Measurements from ENCODE around the gene GLIPR1L1. TPM values are rescaled to one million over a fixed set of nuclear protein-coding genes. Genes with fewer than 3 reads are reported as not detected.

The GLIPR1L1 gene
- total and polyA plus RNA-seq, 2 of the 4 experiments (the other 2 are of a cell fraction) = not detected

GRCh38 chr12:75350413-75350812, 15.9 kb downstream of the GLIPR1L1 start:
- no peak for DNase-seq
- no peak overlapping the region for H3K18ac ChIP-seq (ENCODE audit: low read depth, low read length)
- H3K9me3 ChIP-seq (ENCODE audit: control insufficient read depth, insufficient read depth, low read length) = peaks cover 2% of the 10 kb centered on the region; the same call in 1 of the 2 replicates
- ChIA-PET CTCF (no interaction called here), POLR2A (ENCODE audit: unreplicated experiment) (no interaction called here)
- H3K4me1 ChIP-seq (ENCODE audit: control insufficient read depth, insufficient read depth, low read length) = no peaks in the 10 kb centered on the region
- H3K36me3 ChIP-seq (ENCODE audit: control insufficient read depth, insufficient read depth, low read length) = no peaks in the 10 kb centered on the region
- H2AFZ ChIP-seq (replicated peaks; ENCODE audit: low read length, poor library complexity) = no peak overlapping the region
- no peaks in the 10 kb centered on the region for H3K9me1 ChIP-seq (ENCODE audit: insufficient read depth, low read length)
- H2BK15ac ChIP-seq (ENCODE audit: low read depth, low read length) = no peak overlapping the region
- H4K20me1 ChIP-seq (ENCODE audit: insufficient read depth, low read length) = no peaks in the 10 kb centered on the region
- no peak overlapping the region for H2AK9ac ChIP-seq (replicated peaks; ENCODE audit: low read depth, low read length, poor library complexity)
- no peak overlapping the region for H4K5ac ChIP-seq (ENCODE audit: low read depth, low read length)
- TF ChIP-seq CEBPB (IDR thresholded peaks at IDR 0.05; ENCODE audit: low read depth, low read length) = no peak
- TF ChIP-seq RAD21 (IDR thresholded peaks at IDR 0.05; ENCODE audit: low read length) = no peak
- TF ChIP-seq MAFK (IDR thresholded peaks at IDR 0.05; ENCODE audit: low read depth, low read length) = no peak
- no peak for TF ChIP-seq CHD1 (IDR thresholded peaks at IDR 0.05; ENCODE audit: low read depth, low read length)
- no peak for TF ChIP-seq RFX5 (IDR thresholded peaks at IDR 0.05; ENCODE audit: low read depth, low read length)
- TF ChIP-seq NFE2L2 (IDR thresholded peaks at IDR 0.05; ENCODE audit: low read depth, low read length) = no peak
- TF ChIP-seq MXI1 (IDR thresholded peaks at IDR 0.05; ENCODE audit: borderline replicate concordance, low read depth, low read length) = no peak
- TF ChIP-seq POLR2A (IDR thresholded peaks at IDR 0.05; ENCODE audit: low read depth, low read length) = no peak
- TF ChIP-seq, protein P1, sequence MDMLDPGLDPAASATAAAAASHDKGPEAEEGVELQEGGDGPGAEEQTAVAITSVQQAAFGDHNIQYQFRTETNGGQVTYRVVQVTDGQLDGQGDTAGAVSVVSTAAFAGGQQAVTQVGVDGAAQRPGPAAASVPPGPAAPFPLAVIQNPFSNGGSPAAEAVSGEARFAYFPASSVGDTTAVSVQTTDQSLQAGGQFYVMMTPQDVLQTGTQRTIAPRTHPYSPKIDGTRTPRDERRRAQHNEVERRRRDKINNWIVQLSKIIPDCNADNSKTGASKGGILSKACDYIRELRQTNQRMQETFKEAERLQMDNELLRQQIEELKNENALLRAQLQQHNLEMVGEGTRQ (IDR thresholded peaks at IDR 0.05; ENCODE audit: low read depth, low read length) = no peak
- TF ChIP-seq SMC3 (IDR thresholded peaks at IDR 0.05; ENCODE audit: low read depth, low read length) = no peak
- no peak overlapping the region for H2AK5ac ChIP-seq (ENCODE audit: low read depth, low read length)
- in situ Hi-C loops (cut with MboI; ENCODE audit: low sequenced_read_pairs) (no loop called here), dilution Hi-C loops (cut with HindIII; ENCODE audit: low sequenced_read_pairs, unreplicated experiment) (no loop called here), intact Hi-C loops (cut with micrococcal nuclease) (no loop called here)
- no peak overlapping the region for H2BK20ac ChIP-seq (ENCODE audit: low read depth, low read length)
- no peak overlapping the region for H3K23ac ChIP-seq (ENCODE audit: low read depth, low read length)
- H3K9ac ChIP-seq (ENCODE audit: low read depth, low read length) = no peak overlapping the region
- H2BK120ac ChIP-seq (ENCODE audit: low read depth, low read length) = no peak overlapping the region
- no peak overlapping the region for H3K14ac ChIP-seq (replicated peaks; ENCODE audit: low read depth, low read length)
- H4K91ac ChIP-seq (ENCODE audit: insufficient read depth, low read depth, low read length) = no peak overlapping the region
- ATAC-seq (ENCODE audit: low read depth) = no peak
- H2BK5ac ChIP-seq (ENCODE audit: low read depth, low read length, poor library complexity, severe bottlenecking) = no peak overlapping the region
- H3K79me1 ChIP-seq (ENCODE audit: low read depth in 1 of 2, low read length in 2 of 2) = no peaks in the 10 kb centered on the region
- H3K4me2 ChIP-seq (ENCODE audit: low read depth, low read length) = no peak overlapping the region
- no peak overlapping the region for H4K8ac ChIP-seq (ENCODE audit: low read depth in 2 of 2, low read length in 2 of 2)
- H3K27ac ChIP-seq (ENCODE audit: insufficient read depth, low read length) = no peak overlapping the region
- H3K4me3 ChIP-seq (ENCODE audit: insufficient read depth, low read depth, low read length) = no peak overlapping the region
- no CpG with 5 or more reads among the region's 2 CpGs for WGBS, 2 experiments (ENCODE audit: extremely low coverage in 2 of 2, insufficient read length in 1 of 2)
- H3K27me3 ChIP-seq (ENCODE audit: control insufficient read depth, insufficient read depth, low read length) = no peaks in the 10 kb centered on the region
- BruUV-seq (replicated peaks) = no TSS peak
- H3K4ac ChIP-seq (ENCODE audit: low read depth, low read length) = no peak overlapping the region
- no peak overlapping the region for H3K56ac ChIP-seq (ENCODE audit: extremely low read depth, insufficient read depth, low read length)
